ENCODE results near the gene GOLGB1. TPM values are rescaled to one million over a fixed set of nuclear protein-coding genes. Genes with fewer than 3 reads are reported as not detected.

Gene GOLGB1
- total RNA-seq, 2 donors from 2014 or later = 46.4 to 59.0 TPM

- ATAC-seq = no peak
- TF ChIP-seq CTCF (IDR thresholded peaks at IDR 0.05) (no peak), POLR2A (IDR thresholded peaks at IDR 0.05) (peak in 2 of 3 donors; percentile 50 to 74)
- no peaks in the 10 kb centered on the region for H3K9me3 ChIP-seq
- H3K27ac ChIP-seq = peak within 1 kb of the TSS in 2 of 4 donors; percentile 33 to 78
- H3K27me3 ChIP-seq = no peaks in the 10 kb centered on the region
- 77 to 85% methylated on average over 9 of the region's 9 CpGs for WGBS, 2 donors
- intact Hi-C loops (cut with DNase I) = no loop called here
- no peak within 1 kb of the TSS for H3K4me3 ChIP-seq
- DNase-seq = peak in 3 of 4 donors; percentile 18 to 63 (median 18)
- peaks cover 0 to 6% of the 10 kb centered on the region in 2 donors for H3K36me3 ChIP-seq (replicated peaks in 1 of 2; ENCODE audit: insufficient read depth in 1 of 2, low read depth in 2 of 2)
- peaks cover 10% of the 10 kb centered on the region for H3K4me1 ChIP-seq
Observed at GRCh38 chr3:121660356-121661171, 89.0 kb downstream of the GOLGB1 start, which contains the start of gene HCLS1. Gene HCLS1 (minus strand): TSS chr3:121660903. CDS start chr3:121658347, 2,556 bp downstream.

- intact Hi-C loops (cut with DNase I) = no loop called here
- Histone ChIP-seq H3K9me3 (no peaks in the 10 kb centered on the region), H3K4me1 (peaks cover 10% of the 10 kb centered on the region), H3K27ac (peak overlapping the region in 1 of 4 donors; percentile 78), H3K27me3 (no peaks in the 10 kb centered on the region), H3K4me3 (no peak overlapping the region), H3K36me3 (replicated peaks in 1 of 2; ENCODE audit: insufficient read depth in 1 of 2, low read depth in 2 of 2) (peaks cover 0 to 3% of the 10 kb centered on the region in 2 donors)
- no peak for TF ChIP-seq POLR2A (IDR thresholded peaks at IDR 0.05)
- DNase-seq (no peak), ATAC-seq (no peak)
- WGBS, 2 donors = 81 to 96% methylated on average over 3 of the region's 3 CpGs
Observed at GRCh38 chr3:121659586-121659985, 90.0 kb downstream of the GOLGB1 start.

- no peak for TF ChIP-seq POLR2A (IDR thresholded peaks at IDR 0.05)
- no peak for TF ChIP-seq CTCF (IDR thresholded peaks at IDR 0.05)
- intact Hi-C loops (cut with DNase I) = no loop called here
- H3K27me3 ChIP-seq = no peaks in the 10 kb centered on the region
- no peak overlapping the region for H3K27ac ChIP-seq
- DNase-seq (no peak), ATAC-seq (no peak)
- H3K36me3 ChIP-seq (replicated peaks in 1 of 2; ENCODE audit: insufficient read depth in 1 of 2, low read depth in 2 of 2) = no peaks in the 10 kb centered on the region
- no peaks in the 10 kb centered on the region for H3K9me3 ChIP-seq
- H3K4me1 ChIP-seq = peaks cover 10% of the 10 kb centered on the region
- 71 to 76% methylated on average over 6 of the region's 6 CpGs for WGBS, 2 donors
- no peak overlapping the region for H3K4me3 ChIP-seq
Observed at GRCh38 chr3:121658716-121659435, 90.7 kb downstream of the GOLGB1 start.

GRCh38 chr3:121654493-121655385 is 94.8 kb downstream of the GOLGB1 start:
- H3K27me3 ChIP-seq = no peaks in the 10 kb centered on the region
- H3K9me3 ChIP-seq = no peaks in the 10 kb centered on the region
- no peaks in the 10 kb centered on the region for H3K36me3 ChIP-seq (replicated peaks in 1 of 2; ENCODE audit: insufficient read depth in 1 of 2, low read depth in 2 of 2)
- ATAC-seq (no peak), DNase-seq (no peak)
- H3K4me1 ChIP-seq = no peaks in the 10 kb centered on the region
- 80 to 84% methylated on average over 6 of the region's 6 CpGs for WGBS, 2 donors
- H3K27ac ChIP-seq = no peak overlapping the region
- no peak overlapping the region for H3K4me3 ChIP-seq
- intact Hi-C loops (cut with DNase I) = no loop called here
- TF ChIP-seq POLR2A (IDR thresholded peaks at IDR 0.05) (no peak), CTCF (IDR thresholded peaks at IDR 0.05) (no peak)
